ENCODE data around the gene CLIP1.

The CLIP1 gene

GRCh38 chr12:122250536-122250935, 171.9 kb downstream of the CLIP1 start:
- DNase-seq = no peak
- no peaks in the 10 kb centered on the region for H3K9me3 ChIP-seq (ENCODE audit: severe bottlenecking)
- H3K36me3 ChIP-seq = peaks cover 7% of the 10 kb centered on the region
- no peak overlapping the region for H3K27ac ChIP-seq
- H3K27me3 ChIP-seq (ENCODE audit: insufficient read depth, low read depth, severe bottlenecking) = no peaks in the 10 kb centered on the region
- no peak for TF ChIP-seq CTCF (IDR thresholded peaks at IDR 0.05; ENCODE audit: low read depth, low read length)
- H3K4me3 ChIP-seq (ENCODE audit: low read depth, low read length) = no peak overlapping the region

- no peak for DNase-seq
- Histone ChIP-seq H3K27me3 (ENCODE audit: insufficient read depth, low read depth, severe bottlenecking) (no peaks in the 10 kb centered on the region), H3K9me3 (ENCODE audit: severe bottlenecking) (no peaks in the 10 kb centered on the region), H3K4me3 (ENCODE audit: low read depth, low read length) (no peak overlapping the region), H3K36me3 (peaks cover 7% of the 10 kb centered on the region), H3K27ac (no peak overlapping the region)
- no peak for TF ChIP-seq CTCF (IDR thresholded peaks at IDR 0.05; ENCODE audit: low read depth, low read length)
These were observed 172.4 kb downstream of the CLIP1 start for GRCh38 chr12:122250047-122250446.

GRCh38 chr12:122245553-122245952, 176.9 kb downstream of the CLIP1 start:
- H3K27me3 ChIP-seq (ENCODE audit: insufficient read depth, low read depth, severe bottlenecking) = no peaks in the 10 kb centered on the region
- no peak overlapping the region for H3K27ac ChIP-seq
- H3K36me3 ChIP-seq = peaks cover 7% of the 10 kb centered on the region
- no peaks in the 10 kb centered on the region for H3K9me3 ChIP-seq (ENCODE audit: severe bottlenecking)
- no peak for DNase-seq
- no peak overlapping the region for H3K4me3 ChIP-seq (ENCODE audit: low read depth, low read length)
- TF ChIP-seq CTCF (IDR thresholded peaks at IDR 0.05; ENCODE audit: low read depth, low read length) = no peak

- DNase-seq = no peak
- no peaks in the 10 kb centered on the region for H3K9me3 ChIP-seq (ENCODE audit: severe bottlenecking)
- TF ChIP-seq CTCF (IDR thresholded peaks at IDR 0.05; ENCODE audit: low read depth, low read length) = no peak
- no peak overlapping the region for H3K27ac ChIP-seq
- H3K36me3 ChIP-seq = peaks cover 6% of the 10 kb centered on the region
- H3K27me3 ChIP-seq (ENCODE audit: insufficient read depth, low read depth, severe bottlenecking) = no peaks in the 10 kb centered on the region
- no peak overlapping the region for H3K4me3 ChIP-seq (ENCODE audit: low read depth, low read length)
These were observed 177.7 kb downstream of the CLIP1 start for GRCh38 chr12:122244565-122245371.

GRCh38 chr12:122243965-122244364, 178.5 kb downstream of the CLIP1 start:
- H3K27ac ChIP-seq = no peak overlapping the region
- no peak overlapping the region for H3K4me3 ChIP-seq (ENCODE audit: low read depth, low read length)
- no peaks in the 10 kb centered on the region for H3K9me3 ChIP-seq (ENCODE audit: severe bottlenecking)
- no peaks in the 10 kb centered on the region for H3K36me3 ChIP-seq
- no peak for TF ChIP-seq CTCF (IDR thresholded peaks at IDR 0.05; ENCODE audit: low read depth, low read length)
- H3K27me3 ChIP-seq (ENCODE audit: insufficient read depth, low read depth, severe bottlenecking) = no peaks in the 10 kb centered on the region
- no peak for DNase-seq

- peaks cover 15% of the 10 kb centered on the region for H3K36me3 ChIP-seq
- peak; percentile 41 for DNase-seq
- H3K27ac ChIP-seq = no peak overlapping the region
- H3K4me3 ChIP-seq (ENCODE audit: low read depth, low read length) = no peak overlapping the region
- no peaks in the 10 kb centered on the region for H3K9me3 ChIP-seq (ENCODE audit: severe bottlenecking)
- TF ChIP-seq CTCF (IDR thresholded peaks at IDR 0.05; ENCODE audit: low read depth, low read length) = no peak
- H3K27me3 ChIP-seq (ENCODE audit: insufficient read depth, low read depth, severe bottlenecking) = no peaks in the 10 kb centered on the region
These were observed 183.6 kb downstream of the CLIP1 start for GRCh38 chr12:122238861-122239260.

Data from WERI-Rb-1 (cell line).